ENCODE measurements around the gene USP26.

DNA sequence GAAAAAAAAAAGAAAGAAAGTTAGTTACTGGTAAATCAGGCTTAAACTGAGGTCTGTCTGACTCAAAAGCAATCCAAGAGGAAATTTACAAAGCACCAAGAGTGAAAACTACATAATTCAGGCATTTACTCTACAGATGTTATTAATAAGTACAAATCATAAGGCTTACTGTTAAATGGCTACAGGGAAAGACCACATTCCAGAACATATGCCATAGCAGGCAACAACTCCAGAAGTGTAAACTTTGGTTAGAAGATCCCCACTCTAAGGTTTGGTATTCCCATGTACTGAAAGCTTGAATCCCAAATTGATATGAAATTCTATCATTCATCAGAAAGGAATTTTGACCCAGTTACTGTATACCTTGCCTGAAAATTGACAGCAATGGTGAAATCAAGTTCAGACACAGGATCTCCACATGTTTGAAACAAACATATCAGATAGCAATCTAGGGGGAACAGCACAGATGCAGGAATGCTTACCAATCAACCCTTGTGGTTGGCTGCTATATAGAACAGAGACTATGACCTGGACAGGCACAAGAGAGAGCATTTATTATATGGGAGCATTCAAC, 6.6 kb downstream of the USP26 start:
- no peak for TF ChIP-seq EZH2 (IDR thresholded peaks at IDR 0.05; ENCODE audit: borderline replicate concordance, low read length)
- TF ChIP-seq, protein P1, sequence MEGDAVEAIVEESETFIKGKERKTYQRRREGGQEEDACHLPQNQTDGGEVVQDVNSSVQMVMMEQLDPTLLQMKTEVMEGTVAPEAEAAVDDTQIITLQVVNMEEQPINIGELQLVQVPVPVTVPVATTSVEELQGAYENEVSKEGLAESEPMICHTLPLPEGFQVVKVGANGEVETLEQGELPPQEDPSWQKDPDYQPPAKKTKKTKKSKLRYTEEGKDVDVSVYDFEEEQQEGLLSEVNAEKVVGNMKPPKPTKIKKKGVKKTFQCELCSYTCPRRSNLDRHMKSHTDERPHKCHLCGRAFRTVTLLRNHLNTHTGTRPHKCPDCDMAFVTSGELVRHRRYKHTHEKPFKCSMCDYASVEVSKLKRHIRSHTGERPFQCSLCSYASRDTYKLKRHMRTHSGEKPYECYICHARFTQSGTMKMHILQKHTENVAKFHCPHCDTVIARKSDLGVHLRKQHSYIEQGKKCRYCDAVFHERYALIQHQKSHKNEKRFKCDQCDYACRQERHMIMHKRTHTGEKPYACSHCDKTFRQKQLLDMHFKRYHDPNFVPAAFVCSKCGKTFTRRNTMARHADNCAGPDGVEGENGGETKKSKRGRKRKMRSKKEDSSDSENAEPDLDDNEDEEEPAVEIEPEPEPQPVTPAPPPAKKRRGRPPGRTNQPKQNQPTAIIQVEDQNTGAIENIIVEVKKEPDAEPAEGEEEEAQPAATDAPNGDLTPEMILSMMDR (IDR thresholded peaks at IDR 0.05; ENCODE audit: low read length), result no peak

All from OCI-LY1 (cell line).